SK-N-SH (cell line): ENCODE results near the gene STK11IP.

Source experiments
- CTCF ChIP-seq: fragments of 200-600 bp; sonication (generic); IDR thresholded peaks from 2 replicates; pipeline ENCODE4 v1.6.1; 2017; ENCODE audit warnings: antibody characterized with exemption, mild to moderate bottlenecking, moderate library complexity
- FOXM1 ChIP-seq: IDR thresholded peaks from 2 replicates; pipeline ENCODE4 v1.4.0; 2012; ENCODE audit warnings: low read depth, mild to moderate bottlenecking
- POLR2AphosphoS5 ChIP-seq: IDR thresholded peaks from 2 replicates; pipeline ENCODE4 v1.6.1; 2012; ENCODE audit warnings: low read depth, low read length
- YY1 ChIP-seq: IDR thresholded peaks from 2 replicates; pipeline ENCODE4 v1.4.0; 2012; ENCODE audit warnings: low read depth, mild to moderate bottlenecking

- no peak for TF ChIP-seq CTCF
- no peak for TF ChIP-seq POLR2AphosphoS5
- TF ChIP-seq FOXM1 = no peak
- TF ChIP-seq YY1 = no peak
Observed at GRCh38 chr2:219559156-219559915, 38.3 kb upstream of the STK11IP start.
